Endothelial cell of umbilical vein (primary cell): ENCODE measurements around the gene TRPC5OS.

Source experiments
- CTCF ChIP-seq, 2 donors: IDR thresholded peaks; 1 replicate in 1 of 2; 2 replicates in 1 of 2; pipeline ENCODE4 v1.5.1; 2011; ENCODE audit warnings: low read length in 2 of 2, mild to moderate bottlenecking in 2 of 2, moderate library complexity in 2 of 2, control low read depth in 1 of 2, inconsistent platforms in 1 of 2, low read depth in 1 of 2; ENCODE audit not compliant: insufficient read depth in 1 of 2; ENCODE audit errors: extremely low read depth in 1 of 2
- MYC ChIP-seq: IDR thresholded peaks from one replicate; pipeline ENCODE4 v1.6.1; 2011; ENCODE audit warnings: mild to moderate bottlenecking, low read depth, low read length
- POLR2A ChIP-seq: IDR thresholded peaks from 2 replicates; pipeline ENCODE4 v1.6.1; 2012; ENCODE audit warnings: low read depth, mild to moderate bottlenecking, control low read depth, low read length

- TF ChIP-seq CTCF (IDR thresholded peaks at IDR 0.05; ENCODE audit: extremely low read depth in 1 of 2, insufficient read depth in 1 of 2, low read depth in 1 of 2, low read length in 2 of 2) = no peak
- no peak for TF ChIP-seq POLR2A
- no peak for TF ChIP-seq MYC
Observed at GRCh38 chrX:111892375-111892774, 16.4 kb downstream of the TRPC5OS start.
